Left ventricle myocardium inferior (tissue), 1 donor: ENCODE results near the gene VAV3. TPM values are rescaled to one million over a fixed set of nuclear protein-coding genes. Genes with fewer than 3 reads are reported as not detected.

ENCODE experiments used
- DNase-seq: peaks from one replicate; pipeline ENCODE4 v3.0.0-alpha.2; 2020
- H3K27ac ChIP-seq: fragments of 200-600 bp; replicated peaks from 2 replicates; pipeline ENCODE4 v1.8.0; 2021
- H3K27me3 ChIP-seq: fragments of 200-600 bp; 2 replicates; pipeline ENCODE4 v1.8.0; 2021; ENCODE audit warnings: low read depth
- H3K36me3 ChIP-seq: fragments of 200-600 bp; 2 replicates; pipeline ENCODE4 v1.8.0; 2021
- H3K4me1 ChIP-seq: fragments of 200-600 bp; 2 replicates; pipeline ENCODE4 v1.8.0; 2021
- H3K4me3 ChIP-seq: fragments of 200-600 bp; 2 replicates; pipeline ENCODE4 v1.8.0; 2021; ENCODE audit warnings: mild to moderate bottlenecking, moderate library complexity
- H3K9me3 ChIP-seq: fragments of 200-600 bp; replicated peaks from 2 replicates; pipeline ENCODE4 v1.8.0; 2021
- intact Hi-C: fragments of 100-400 bp; cut with micrococcal nuclease; formaldehyde crosslinking; loops from one replicate; pipeline ENCODE4 v1.11.0; 2022
- total RNA-seq: library from RNA; stranded (reverse); fragmentation: NEBNext Ultra II Directional; extraction: Animal tissue kit (Norgen Biotek cat#: 25700); gene quantifications from one replicate; pipeline ENCODE4 v1.2.1, GENCODE V29; 2021
- TF ChIP-seq, protein P1 (sequence below): fragments of 200-600 bp; IDR thresholded peaks from 2 replicates; pipeline ENCODE4 v1.8.0; 2021; ENCODE audit warnings: antibody characterized with exemption, mild to moderate bottlenecking, borderline replicate concordance
- donor health status: DM: no; HTN: yes; CAD: no; lungs with severe emphysema.

VAV3 gene
- total RNA-seq, 1 donor from 2014 or later, result 1.4 TPM

DNA sequence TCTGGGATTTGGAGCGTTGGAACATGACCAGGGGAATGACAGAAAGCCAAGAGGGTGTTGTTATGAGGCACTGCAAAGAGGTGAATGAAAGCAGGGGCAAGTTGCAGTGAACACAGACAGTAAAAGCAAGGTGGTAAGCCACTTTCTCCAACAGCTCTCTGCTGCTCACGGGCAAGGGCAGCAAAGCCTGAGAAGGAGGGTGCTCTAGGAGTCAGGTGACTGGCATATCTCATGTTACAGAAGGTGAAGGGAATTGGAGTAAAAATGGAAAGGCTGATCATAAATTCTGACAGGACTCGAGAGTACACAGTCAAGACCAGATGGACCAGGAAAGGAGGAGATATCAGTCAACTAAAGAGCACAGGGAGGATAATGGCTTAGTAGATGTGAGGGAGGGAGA is 14.5 kb downstream of the VAV3 start:
- peaks cover 24% of the 10 kb centered on the region for H3K4me1 ChIP-seq
- intact Hi-C loops, result no loop called here
- TF ChIP-seq, protein P1, sequence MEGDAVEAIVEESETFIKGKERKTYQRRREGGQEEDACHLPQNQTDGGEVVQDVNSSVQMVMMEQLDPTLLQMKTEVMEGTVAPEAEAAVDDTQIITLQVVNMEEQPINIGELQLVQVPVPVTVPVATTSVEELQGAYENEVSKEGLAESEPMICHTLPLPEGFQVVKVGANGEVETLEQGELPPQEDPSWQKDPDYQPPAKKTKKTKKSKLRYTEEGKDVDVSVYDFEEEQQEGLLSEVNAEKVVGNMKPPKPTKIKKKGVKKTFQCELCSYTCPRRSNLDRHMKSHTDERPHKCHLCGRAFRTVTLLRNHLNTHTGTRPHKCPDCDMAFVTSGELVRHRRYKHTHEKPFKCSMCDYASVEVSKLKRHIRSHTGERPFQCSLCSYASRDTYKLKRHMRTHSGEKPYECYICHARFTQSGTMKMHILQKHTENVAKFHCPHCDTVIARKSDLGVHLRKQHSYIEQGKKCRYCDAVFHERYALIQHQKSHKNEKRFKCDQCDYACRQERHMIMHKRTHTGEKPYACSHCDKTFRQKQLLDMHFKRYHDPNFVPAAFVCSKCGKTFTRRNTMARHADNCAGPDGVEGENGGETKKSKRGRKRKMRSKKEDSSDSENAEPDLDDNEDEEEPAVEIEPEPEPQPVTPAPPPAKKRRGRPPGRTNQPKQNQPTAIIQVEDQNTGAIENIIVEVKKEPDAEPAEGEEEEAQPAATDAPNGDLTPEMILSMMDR, result no peak
- no peaks in the 10 kb centered on the region for H3K36me3 ChIP-seq
- H3K27ac ChIP-seq, result no peak overlapping the region
- no peak for DNase-seq
- no peak overlapping the region for H3K4me3 ChIP-seq
- no peaks in the 10 kb centered on the region for H3K27me3 ChIP-seq
- H3K9me3 ChIP-seq, result no peaks in the 10 kb centered on the region

DNA sequence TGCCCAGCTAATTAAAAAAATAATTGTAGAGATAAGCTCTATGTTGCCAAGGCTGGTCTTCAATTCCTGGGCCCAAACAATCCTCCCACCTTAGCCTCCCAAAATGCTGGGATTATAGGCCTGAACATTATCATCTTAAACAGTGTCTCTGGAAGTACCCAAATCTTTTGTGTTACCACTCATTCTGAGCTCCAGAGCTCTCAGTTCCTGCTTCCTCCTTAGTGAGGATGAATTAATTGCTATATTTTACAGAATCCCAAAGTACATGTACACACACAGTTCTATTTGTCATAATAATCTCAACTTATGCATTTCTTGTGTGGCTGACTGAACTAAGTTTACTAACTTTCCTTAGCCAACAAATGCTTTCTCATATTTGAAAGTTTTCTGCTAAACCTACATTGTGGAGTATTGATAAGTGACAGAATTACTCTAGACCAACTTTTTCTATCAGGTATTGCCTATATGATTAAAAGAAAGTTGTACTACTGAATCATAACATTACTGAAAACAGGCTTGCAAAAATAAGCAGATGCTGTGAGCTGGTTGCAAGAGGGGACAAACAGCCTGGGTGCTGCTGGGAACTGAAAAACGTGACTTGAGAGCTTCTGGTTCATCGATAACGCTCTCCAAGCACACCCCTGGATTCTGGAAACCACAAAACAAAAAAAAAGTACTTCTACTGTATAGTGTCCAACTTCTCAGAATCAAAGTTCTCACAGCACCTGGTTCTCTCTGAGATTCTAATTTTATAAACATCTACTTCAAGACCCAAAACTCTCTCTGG is 15.3 kb downstream of the VAV3 start:
- TF ChIP-seq, protein P1, result no peak
- DNase-seq, result no peak
- H3K27ac ChIP-seq, result no peak overlapping the region
- intact Hi-C loops, result no loop called here
- no peaks in the 10 kb centered on the region for H3K9me3 ChIP-seq
- no peaks in the 10 kb centered on the region for H3K36me3 ChIP-seq
- H3K4me3 ChIP-seq, result no peak overlapping the region
- no peaks in the 10 kb centered on the region for H3K27me3 ChIP-seq
- H3K4me1 ChIP-seq, result peaks cover 24% of the 10 kb centered on the region

DNA sequence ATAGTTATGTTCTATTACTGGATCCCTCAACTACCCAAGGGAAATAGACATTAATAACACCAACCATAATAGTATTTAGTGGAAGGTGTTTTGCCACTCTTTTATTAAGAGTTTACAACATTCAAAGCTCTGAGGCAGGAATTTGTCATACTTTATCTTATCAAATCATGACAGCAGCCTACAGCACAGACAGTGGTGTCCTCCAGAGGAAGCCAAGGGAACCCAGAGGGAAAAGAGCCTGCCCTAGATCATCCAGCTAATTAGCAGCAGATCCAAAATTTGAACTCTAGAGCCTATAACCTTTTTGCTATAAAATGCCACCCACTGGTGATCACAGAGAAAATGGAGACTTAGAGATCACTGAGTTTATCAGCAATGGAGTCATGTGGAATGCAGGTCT is 18.2 kb downstream of the VAV3 start:
- Histone ChIP-seq H3K27ac (no peak overlapping the region), H3K36me3 (no peaks in the 10 kb centered on the region), H3K9me3 (no peaks in the 10 kb centered on the region), H3K4me1 (no peaks in the 10 kb centered on the region), H3K27me3 (no peaks in the 10 kb centered on the region), H3K4me3 (no peak overlapping the region)
- TF ChIP-seq, protein P1, result no peak
- intact Hi-C loops, result no loop called here
- DNase-seq, result no peak

DNA sequence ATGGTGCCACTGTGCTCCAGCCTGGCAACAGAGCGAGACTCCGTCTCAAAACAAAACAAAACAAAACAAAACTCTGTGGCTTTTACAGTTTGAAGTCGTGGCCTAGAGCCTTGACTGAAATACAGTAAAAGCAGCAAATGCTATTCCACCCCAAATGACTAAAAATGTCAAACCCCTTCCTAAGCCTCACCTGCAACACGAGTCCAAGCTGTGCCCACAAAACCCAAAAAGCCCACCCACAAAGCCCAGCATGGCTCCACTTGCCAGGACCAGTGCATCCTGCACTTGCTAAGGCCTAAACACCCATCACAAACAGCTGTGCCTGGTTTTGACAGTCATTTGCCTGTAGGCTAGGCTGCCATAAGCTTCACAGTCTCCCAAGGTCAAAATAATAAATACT is 21.3 kb downstream of the VAV3 start:
- TF ChIP-seq, protein P1, result no peak
- H3K4me1 ChIP-seq, result no peaks in the 10 kb centered on the region
- intact Hi-C loops, result no loop called here

DNA sequence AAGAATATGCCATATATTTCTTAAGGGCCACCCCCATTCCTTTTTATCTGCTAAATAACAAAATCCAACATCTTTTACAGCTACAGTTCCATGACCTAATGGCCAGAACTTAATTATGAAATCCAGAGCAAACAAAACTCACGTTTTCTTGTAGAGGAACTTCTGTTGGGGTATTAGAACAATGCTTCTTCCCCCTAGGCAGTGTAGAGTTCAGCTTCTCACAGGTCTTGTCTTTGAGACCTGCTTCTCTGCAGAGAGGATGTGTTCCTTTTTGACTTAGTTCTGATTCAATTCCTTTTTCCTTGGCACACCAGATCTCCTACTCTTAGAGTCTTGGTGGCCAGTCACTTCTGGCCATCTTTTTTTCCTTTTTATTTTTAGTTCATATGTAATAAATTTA is 22.2 kb downstream of the VAV3 start:
- H3K9me3 ChIP-seq, result no peaks in the 10 kb centered on the region
- intact Hi-C loops, result no loop called here
- no peak overlapping the region for H3K4me3 ChIP-seq
- no peaks in the 10 kb centered on the region for H3K27me3 ChIP-seq
- DNase-seq, result no peak
- H3K36me3 ChIP-seq, result no peaks in the 10 kb centered on the region
- TF ChIP-seq, protein P1, result no peak
- peaks cover under 1% of the 10 kb centered on the region for H3K4me1 ChIP-seq
- no peak overlapping the region for H3K27ac ChIP-seq

More for the DNA sequence above, 21.3 kb downstream of the VAV3 start:
- Histone ChIP-seq H3K27me3 (no peaks in the 10 kb centered on the region), H3K9me3 (no peaks in the 10 kb centered on the region), H3K4me3 (no peak overlapping the region), H3K27ac (no peak overlapping the region), H3K36me3 (no peaks in the 10 kb centered on the region)
- DNase-seq, result no peak
